HG03095 (cell line): ENCODE data around the gene RAPGEF6.
"Not testable (repeated sequence)": the region's sequence is repeated elsewhere in the genome, so short reads cannot be mapped to it uniquely, and the experiment has no call there.

ENCODE experiments used
- ATAC-seq: cut with Tn5 transposase; IDR thresholded peaks from one replicate; pipeline ENCODE4 v1.9.1; 2021; ENCODE audit warnings: moderate library complexity; ENCODE audit not compliant: unreplicated experiment

The RAPGEF6 gene

DNA sequence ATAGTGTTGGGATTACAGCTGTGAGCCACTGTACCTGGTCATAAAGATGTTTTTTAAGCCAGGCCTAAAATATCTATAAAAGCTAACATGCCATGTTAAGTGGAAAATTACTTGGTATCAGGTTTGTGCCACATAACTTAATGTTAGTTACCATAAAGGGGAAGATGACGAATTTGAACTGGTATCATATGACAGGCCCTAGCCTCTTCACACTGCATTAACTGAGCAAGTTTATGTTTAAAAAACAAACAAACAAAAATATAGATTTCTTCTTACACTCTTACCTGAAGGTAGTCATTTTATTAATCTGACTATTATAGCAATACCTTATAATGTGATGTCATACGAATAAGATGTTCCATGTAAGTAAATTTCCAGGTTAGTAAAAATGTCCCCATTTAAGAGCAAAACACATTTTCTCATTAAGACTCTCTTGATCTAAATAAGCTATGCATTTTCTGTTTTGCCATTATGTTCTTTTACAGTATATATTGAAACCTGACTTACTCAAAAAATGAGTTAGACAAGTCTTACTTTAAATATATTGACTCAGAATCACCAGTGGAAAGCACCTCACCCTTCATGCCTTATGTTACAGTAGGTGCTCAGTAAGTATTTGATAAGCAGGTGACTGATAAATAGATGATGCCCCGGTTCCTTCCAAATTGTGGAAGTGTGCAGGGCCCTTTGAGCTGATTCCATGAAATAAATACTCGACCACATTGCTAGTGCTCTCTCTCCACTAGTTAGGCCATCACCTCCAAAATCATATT is 245.7 kb downstream of the RAPGEF6 start:
- no peak for ATAC-seq

DNA sequence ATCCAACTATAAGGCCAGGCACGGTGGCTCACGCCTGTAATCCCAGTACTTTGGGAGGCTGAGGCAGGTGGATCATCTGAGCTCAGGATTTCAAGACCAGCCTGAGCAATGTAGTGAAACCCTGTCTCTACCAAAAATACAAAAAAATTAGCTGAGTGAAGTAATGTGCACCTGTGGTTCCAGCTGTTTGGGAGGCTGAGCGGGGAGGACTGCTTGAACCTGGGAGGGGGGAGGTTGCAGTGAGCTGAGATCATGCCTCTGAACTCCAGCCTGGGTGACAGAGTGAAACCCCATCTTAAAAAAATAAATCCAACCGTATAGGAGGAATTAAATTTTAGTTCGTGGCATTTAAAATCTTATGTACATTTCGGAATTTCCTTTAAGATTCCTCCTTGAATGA is 247.8 kb downstream of the RAPGEF6 start:
- no peak for ATAC-seq

DNA sequence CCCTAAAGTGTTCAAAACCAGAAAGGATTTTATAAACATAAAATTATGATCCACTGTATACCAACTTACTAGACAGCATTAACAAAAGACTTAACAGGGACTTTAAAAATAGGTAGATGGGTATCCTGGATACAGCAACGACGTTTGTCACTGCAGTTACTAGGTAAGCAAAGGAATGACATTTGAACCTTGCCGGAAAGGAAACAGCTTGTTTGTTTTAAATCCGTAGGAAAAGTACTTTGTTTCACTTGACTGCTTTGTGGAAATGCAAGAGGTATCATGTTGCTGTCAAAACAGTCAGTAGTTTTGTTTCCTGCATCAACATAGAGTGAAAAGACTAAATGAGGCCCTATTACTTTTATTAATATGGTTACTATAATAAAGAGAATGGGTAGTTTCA is 248.2 kb downstream of the RAPGEF6 start:
- ATAC-seq = no peak

DNA sequence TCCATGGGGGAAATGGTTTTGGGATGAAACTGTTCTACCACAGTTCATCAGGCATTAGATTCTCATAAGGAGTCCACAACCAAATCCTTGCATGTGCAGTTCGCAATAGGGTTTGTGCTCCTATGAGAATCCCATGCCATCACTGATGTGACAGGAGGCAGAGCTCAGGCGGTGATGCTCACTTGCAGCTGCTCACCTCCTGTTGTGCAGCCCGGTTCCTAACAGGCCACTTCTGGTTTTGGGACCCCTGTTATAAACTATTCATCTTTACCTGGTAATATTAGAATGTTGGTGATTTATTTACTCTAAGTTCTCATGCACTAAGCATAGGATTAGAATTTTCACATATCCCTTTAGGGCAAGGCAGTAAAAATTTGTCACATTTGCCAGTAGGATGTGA is 248.9 kb downstream of the RAPGEF6 start:
- no peak for ATAC-seq

DNA sequence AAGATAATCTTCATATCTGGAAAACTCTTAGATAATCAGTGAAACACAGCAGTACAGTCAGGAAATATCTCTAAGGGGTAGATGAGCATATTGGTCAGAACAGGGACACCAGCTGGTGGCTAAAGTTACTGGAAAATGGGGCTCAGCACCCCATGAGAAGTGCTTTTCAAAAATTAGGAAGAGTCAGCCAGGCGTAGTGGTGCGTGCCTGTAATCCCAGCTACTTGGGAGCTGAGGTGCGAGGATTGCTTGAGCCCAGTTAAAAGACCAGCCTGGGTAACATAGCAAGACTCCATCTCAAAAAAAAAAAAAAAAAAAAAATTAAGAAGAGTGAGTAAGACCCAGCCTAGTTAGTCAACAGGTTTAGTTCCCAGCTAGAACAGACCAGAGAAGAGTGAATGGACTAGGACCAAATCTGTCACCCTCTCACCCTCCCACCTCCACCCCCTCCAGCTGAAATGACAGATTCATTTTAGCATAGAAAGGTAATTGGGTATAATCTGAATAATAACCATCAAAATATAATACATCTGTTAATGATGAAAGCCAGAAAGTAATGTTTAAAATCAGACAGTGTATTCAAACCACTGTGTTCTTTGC is 250.3 kb downstream of the RAPGEF6 start:
- ATAC-seq = no peak

DNA sequence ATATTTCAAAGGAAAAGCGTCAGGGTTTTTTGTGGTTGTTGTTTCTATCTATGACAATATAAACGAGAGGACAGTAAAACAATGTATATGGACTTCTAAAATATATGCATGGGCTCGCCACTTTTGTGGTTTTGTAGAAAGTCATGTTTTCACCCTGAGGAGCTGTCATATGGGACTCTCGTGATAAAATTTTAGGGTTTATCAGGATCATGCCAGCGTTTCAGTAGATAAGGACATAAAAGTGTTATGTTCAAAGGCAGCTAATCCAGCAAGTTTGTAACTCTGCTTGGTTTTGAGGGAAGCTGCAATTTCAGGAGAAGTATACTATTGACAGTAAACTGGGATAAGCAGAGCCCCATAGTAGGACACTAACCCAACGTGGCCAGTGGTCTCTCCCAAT is 250.9 kb downstream of the RAPGEF6 start:
- ATAC-seq = no peak

DNA sequence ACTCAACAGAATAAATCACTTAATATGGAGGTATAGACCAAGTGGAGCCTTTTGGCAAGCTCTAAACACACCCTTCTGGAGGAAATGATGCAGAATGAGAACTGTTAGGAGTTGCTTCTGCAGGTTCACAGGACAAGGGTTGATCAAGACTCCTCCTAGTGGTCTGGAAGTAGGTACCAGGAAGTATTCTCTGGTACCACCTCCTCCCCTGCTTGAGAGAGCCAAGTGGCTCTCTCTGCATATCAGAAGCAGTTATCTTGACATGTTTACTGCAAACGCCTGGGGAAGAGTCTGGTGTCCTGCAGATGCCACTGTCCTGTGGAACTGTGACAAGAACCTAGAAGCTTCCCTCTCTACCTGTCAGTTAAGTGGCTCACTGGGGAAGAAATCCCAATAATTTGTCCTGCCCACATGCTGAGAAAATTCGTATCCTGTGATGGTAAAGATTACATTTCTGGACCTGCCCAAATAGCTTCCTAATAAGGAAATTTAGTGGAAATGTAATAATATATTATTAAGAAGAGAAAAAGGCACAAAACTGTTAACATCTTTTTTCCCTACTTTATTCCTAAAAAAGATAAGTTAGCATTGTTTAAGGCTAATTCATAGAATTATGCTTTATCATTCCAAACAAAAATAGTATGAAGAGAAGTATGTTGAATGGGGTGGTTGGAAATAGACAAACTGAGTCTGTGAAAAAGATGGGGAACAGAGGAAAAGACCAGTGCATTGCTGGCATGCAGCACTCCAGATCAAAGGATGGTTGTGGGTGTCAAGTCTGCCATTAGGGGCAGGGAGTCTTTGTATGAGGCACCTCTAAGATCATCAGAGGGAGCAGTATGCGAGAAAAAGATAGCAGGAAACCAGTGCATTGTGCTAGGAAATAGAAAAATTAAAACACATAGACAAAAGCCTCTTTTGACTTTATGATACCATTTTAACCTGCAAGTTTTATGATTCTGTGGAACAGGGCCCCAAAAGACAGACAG is 252.3 kb downstream of the RAPGEF6 start:
- ATAC-seq = peak; percentile 54

DNA sequence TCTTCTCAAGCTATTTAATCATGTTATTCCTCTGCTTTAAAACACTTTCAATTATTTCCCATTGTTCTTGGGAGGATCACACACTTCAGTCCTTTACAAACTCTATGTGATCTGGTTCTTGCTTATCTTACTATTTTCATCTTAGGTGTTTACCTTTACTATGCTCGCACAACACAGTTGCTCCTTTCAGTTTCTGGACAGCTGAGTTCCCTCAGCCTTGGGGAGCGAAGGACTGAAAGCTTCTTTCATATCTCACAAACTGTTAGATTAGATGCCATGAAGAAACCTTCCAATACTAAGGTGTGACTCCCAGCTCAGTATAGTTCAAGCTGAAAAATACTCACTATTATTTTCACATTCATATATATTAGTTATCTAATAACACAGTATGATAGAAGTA is 253.3 kb downstream of the RAPGEF6 start:
- ATAC-seq = peak; percentile 51

DNA sequence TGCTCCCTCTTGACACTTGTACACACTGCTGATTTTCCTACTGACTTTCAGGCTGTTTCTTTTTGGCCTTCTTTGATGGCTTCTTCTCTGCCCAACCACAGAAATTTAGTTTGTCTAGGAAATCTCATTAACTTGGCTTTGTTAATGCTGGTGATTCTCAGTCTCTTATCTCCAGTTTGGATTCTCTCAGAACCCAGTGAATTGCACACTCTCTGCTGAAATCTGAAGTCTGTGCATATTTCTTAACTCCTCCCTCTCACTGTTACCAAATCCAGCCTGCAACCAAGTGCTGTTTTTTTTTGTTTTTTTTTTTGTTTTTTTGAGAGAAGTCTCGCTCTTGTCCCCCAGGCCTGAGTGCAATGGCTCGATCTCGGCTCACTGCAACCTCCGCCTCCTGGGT is 254.0 kb downstream of the RAPGEF6 start:
- no peak for ATAC-seq

DNA sequence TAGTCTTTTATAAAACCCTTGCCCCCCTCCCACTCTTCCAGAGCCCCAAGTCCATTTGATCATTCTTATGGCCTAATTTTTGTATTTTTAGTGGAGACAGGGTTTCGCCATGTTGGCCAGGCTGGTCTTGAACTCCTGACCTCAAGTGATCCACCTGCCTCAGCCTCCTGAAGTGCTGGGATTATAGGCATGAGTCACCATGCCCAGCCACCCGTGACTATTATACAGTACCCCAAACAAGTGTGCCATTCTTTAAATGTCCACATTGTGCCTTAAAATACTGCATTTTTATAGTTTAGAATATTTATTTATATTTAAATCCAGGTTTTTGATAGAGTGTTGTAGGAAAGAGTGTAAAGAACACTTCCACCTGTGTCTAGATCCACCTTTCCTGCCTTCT is 254.8 kb downstream of the RAPGEF6 start:
- not testable (repeated sequence) for ATAC-seq

DNA sequence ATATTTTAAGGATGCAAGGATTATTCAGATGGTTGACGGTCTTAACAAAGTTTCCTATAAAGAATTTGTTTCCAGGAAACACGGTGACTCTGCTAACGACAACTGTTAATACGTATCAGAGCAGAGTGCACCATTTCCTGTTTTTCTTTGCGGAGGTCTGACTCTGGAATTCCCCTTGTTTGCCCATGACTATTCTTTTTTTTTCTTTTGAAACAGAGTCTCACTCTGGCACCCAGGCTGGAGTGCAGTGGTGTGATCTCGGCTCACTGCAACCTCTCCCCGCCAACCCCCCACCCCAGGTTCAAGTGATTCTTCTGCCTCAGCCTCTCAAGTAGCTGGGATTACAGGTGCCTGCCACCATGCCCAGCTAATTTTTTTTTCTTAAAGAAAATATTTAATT is 255.3 kb downstream of the RAPGEF6 start:
- ATAC-seq = peak; percentile 27

DNA sequence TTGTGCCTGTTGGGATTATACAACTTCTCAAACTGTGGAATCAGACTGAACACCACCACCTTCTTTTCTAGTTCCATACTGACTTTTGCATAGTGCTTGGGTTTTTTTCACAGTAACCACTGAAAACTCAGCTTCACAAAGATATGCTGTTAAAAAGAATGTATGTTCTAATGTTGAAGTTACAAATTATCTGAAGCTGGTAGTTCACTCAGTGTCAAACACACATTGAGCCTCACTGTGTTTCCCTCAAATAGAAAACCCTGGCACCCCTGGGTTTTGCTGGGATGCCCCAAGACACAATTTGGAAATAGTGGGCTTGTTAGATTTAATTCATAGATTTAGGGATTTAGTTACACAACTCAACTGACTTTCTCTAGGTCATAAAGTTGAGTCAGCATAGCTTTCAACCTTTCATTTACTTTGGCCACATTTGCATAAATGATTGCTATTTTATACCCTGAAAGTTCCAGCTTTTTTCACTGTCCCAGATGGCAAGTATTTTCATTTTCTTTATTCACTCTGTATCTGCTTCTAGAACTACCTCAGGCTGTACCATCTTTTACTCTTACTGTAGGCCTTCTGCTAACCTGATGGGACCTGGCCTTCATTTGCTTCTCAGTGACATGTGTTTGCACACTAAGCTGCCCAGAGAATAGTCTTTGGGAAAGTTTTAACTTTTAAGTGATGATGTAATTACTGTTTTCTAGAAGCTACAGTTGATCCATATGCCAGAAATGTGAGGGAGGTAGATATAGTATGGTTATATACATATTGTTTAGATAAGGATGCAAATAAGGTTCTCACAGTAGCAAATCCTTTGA is 256.1 kb downstream of the RAPGEF6 start:
- ATAC-seq = peak; percentile 27

DNA sequence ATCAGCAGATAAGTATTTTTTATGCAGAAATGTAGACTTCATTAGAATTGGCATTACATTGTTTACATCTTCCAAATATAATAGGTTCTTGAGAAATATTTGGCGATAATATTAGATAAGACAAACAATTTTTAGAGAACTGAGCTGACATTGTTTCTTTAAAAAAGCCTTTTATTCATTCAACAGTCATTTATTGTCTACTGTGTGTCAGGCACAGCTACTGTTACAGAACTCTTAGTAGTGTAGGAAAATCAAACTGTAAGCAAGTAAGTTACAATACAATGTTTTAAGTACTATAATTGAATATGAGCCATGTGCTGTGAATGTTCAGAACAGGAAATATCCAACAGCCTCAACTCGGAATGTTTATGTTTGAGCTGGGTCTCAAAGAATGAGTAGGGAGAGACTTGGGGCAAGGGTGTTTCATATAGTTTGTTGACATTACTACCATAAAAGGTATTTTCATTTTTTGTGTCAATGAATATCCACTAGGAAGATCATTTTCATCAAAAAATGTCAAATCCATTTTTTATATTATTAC is 257.2 kb downstream of the RAPGEF6 start:
- no peak for ATAC-seq

DNA sequence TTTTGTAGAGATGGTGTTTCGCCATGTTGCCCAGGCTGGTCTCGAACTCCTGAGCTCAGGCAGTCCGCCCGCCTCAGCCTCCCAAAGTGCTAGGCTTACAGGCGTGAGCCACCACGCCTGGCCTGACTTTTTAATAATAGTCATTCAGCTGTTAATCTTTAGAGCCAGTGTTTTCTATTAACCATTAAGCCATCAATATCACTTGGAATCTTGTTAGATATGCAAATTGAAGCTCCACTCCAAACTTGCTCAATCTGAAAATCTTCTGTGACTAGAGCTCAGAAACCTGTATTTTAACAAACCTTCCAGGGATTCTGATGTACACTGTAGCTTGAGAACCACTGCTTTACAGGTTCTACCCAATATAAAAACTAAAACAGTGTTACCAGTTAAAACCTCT is 257.7 kb downstream of the RAPGEF6 start:
- ATAC-seq = no peak

DNA sequence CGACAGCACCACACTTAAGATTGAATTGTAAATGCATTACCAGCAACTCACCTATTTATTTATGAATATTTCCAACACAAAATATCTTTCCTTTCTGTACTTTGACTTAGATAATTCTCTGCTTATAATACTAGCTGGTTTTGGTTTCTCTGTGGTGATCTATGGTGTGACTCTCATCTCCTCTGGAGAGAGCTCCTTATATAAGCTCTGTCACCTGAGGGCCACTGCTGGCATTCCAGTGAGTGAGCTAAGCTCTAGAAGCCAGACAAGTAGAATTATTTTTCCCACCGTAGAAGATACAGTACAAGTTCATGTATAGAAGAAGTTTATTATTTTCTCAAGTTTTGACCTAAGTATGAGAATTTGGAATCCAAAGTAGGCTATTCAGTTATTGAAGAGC is 259.7 kb downstream of the RAPGEF6 start:
- ATAC-seq = no peak
